HEK293T (cell line): ENCODE results near the gene EFHC1.

Experiments
- CTCF ChIA-PET: fragments of 350-600 bp; formaldehyde crosslinking; extraction: SDS; loops from one replicate; lab custom pipeline; 2021; ENCODE audit warnings: antibody characterized with exemption, inconsistent platforms; lab: Yijun Ruan, JAX
- POLR2A ChIA-PET: fragments of 350-600 bp; formaldehyde crosslinking; extraction: SDS; loops from one replicate; lab custom pipeline; 2020; ENCODE audit warnings: antibody characterized with exemption, inconsistent platforms; lab: Yijun Ruan, JAX
- DNase-seq: peaks from one replicate; pipeline ENCODE4 v3.0.0; 2012; ENCODE audit warnings: mixed read lengths; ENCODE audit errors: extremely low spot score
- ARNT ChIP-seq: fragments of 450-650 bp; IDR thresholded peaks from 2 replicates; pipeline ENCODE4 v1.6.1; 2017; ENCODE audit warnings: mild to moderate bottlenecking
- BHLHE40 ChIP-seq: fragments of 450-650 bp; IDR thresholded peaks from 2 replicates; pipeline ENCODE4 v1.6.1; 2016; ENCODE audit warnings: mild to moderate bottlenecking, moderate library complexity, borderline replicate concordance
- CTBP1 ChIP-seq: fragments of 450-650 bp; IDR thresholded peaks from 2 replicates; pipeline ENCODE4 v1.6.1; 2016; ENCODE audit warnings: borderline replicate concordance
- ELF4 ChIP-seq: fragments of 450-650 bp; IDR thresholded peaks from 2 replicates; pipeline ENCODE4 v1.6.1; 2017; ENCODE audit warnings: antibody characterized with exemption
- FOXA1 ChIP-seq: fragments of 450-650 bp; IDR thresholded peaks from 2 replicates; pipeline ENCODE4 v1.6.1; 2016; ENCODE audit warnings: mild to moderate bottlenecking
- FOXK2 ChIP-seq: fragments of 450-650 bp; IDR thresholded peaks from 2 replicates; pipeline ENCODE4 v1.6.1; 2016; ENCODE audit warnings: mild to moderate bottlenecking
- FOXM1 ChIP-seq: fragments of 450-650 bp; IDR thresholded peaks from 2 replicates; pipeline ENCODE4 v1.6.1; 2017; ENCODE audit warnings: mild to moderate bottlenecking, borderline replicate concordance
- HDGF ChIP-seq: fragments of 450-650 bp; IDR thresholded peaks from 2 replicates; pipeline ENCODE4 v1.6.1; 2017; ENCODE audit warnings: antibody characterized with exemption, borderline replicate concordance
- L3MBTL2 ChIP-seq: fragments of 450-650 bp; conservative IDR thresholded peaks from 2 replicates; pipeline ENCODE4 v1.6.1; 2016; ENCODE audit warnings: mild to moderate bottlenecking
- LEF1 ChIP-seq: fragments of 450-650 bp; IDR thresholded peaks from 2 replicates; pipeline ENCODE4 v1.6.1; 2017; ENCODE audit warnings: mild to moderate bottlenecking, borderline replicate concordance
- NFRKB ChIP-seq: fragments of 450-650 bp; IDR thresholded peaks from 2 replicates; pipeline ENCODE4 v1.6.1; 2016; ENCODE audit warnings: mild to moderate bottlenecking, moderate library complexity
- PKNOX1 ChIP-seq: fragments of 450-650 bp; IDR thresholded peaks from 2 replicates; pipeline ENCODE4 v1.6.1; 2016
- SP1 ChIP-seq: fragments of 450-650 bp; IDR thresholded peaks from 2 replicates; pipeline ENCODE4 v1.6.1; 2017
- SUZ12 ChIP-seq: fragments of 450-650 bp; IDR thresholded peaks from 2 replicates; pipeline ENCODE4 v1.6.1; 2016; ENCODE audit warnings: mild to moderate bottlenecking
- TARDBP ChIP-seq: fragments of 450-650 bp; IDR thresholded peaks from 2 replicates; pipeline ENCODE4 v1.6.1; 2016
- ZNF384 ChIP-seq: fragments of 450-650 bp; IDR thresholded peaks from 2 replicates; pipeline ENCODE4 v1.6.1; 2016

The EFHC1 gene

GRCh38 chr6:52499681-52500236, 79.6 kb downstream of the EFHC1 start:
- ChIA-PET CTCF (interaction anchor here (0.6 to 1.0 kb wide), 4 partner anchors 80 to 336 kb away, joined by 3 to 4 read pairs (median 4); no protein-coding TSS in a partner anchor), POLR2A (interaction anchor here (1.2 to 1.7 kb wide), 3 partner anchors 53 to 79 kb away, joined by 3 to 6 read pairs (median 3); partner anchors contain the start of gene EFHC1)
- no peak for DNase-seq
- TF ChIP-seq BHLHE40 (no peak), PKNOX1 (no peak), SP1 (no peak), LEF1 (no peak)

DNA sequence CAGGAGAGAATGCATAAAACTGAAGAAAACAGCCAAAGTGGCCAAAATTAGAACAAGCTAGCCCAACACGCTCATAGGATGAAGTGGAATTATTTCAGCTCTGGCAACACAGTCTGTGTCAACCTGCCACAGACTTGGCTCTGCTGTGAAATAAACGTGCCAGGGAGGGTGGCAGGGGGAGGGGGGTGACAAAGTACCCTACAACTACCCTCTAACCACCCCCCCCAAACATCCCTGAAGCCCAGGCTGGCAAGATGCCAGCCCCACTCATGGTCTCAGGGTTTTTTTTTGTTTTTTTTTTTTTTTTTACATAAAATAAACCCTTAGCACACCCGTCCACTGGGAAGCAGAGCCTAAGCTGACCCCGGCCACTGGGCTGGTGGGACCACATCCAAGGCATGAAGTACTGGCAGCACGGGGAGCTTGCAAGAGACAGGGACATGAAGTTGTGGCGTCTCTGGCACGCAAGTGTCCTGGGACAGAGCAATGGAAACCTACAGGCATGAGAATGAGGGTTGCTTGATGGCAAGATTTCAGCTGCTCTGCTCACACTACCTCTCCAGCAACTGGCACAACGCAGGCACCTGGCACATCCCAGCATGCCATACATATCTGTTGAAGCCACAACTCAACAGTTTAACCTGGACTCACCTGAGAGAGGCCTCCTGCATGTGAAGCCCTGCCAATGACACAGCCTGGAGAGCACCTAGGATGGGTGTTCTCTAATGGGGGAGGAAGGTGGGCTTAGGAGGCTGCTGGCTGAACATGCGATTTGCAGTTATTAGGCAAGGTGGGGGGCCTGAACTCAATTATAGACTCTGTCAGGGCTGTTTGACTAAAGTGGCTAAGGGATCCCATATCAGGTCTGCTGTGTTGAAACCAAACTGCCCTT, 80.3 kb downstream of the EFHC1 start:
- TF ChIP-seq FOXA1 (no peak), HDGF (no peak), ZNF384 (no peak), TARDBP (no peak), ARNT (no peak), NFRKB (no peak), ELF4 (no peak), L3MBTL2 (no peak), CTBP1 (no peak), BHLHE40 (no peak), LEF1 (no peak), PKNOX1 (no peak), FOXM1 (no peak), FOXK2 (no peak), SUZ12 (no peak)
- POLR2A ChIA-PET = interaction anchor here (1.7 kb wide), 1 partner anchor 79 kb away, joined by 6 read pairs; the partner anchor contains the start of gene EFHC1
- no peak for DNase-seq
- CTCF ChIA-PET = interaction anchor here (0.6 kb wide), 2 partner anchors 81 to 337 kb away, joined by 3 to 4 read pairs; no protein-coding TSS in a partner anchor

DNA sequence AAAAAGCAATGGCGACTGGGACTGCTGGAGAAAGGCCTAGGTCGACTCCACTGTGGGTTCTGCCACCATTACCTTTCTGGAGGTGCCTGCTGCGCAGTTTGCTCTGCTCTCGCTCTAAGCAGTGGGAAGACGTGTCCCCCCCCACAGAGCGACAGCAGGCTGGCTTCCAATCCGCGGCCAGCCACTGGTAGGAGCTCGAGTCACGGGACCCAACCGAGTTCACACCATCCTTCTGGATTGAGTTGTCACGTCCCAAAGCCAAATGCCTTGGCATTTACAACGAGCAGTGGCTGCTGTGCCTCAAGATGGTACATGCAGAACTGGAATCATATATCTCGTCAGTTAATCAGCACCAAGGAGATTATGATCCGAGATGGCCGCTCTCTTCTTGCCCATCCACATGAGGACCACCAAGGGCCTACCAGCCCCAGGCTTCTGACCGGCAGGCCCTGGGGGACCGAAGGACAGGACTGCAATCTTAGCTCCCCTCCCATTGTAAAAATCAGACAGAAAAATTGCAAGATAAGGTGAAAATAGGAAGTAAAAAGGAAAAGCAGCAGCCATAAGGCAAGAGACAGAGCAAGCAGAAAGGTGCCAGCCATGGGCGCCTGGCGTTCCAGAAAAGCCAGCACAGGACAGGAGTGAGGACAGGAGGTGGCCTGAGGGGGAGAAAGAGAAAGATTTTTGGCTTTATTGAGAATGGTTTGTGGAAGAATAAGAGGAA, 82.3 kb downstream of the EFHC1 start:
- no peak for TF ChIP-seq LEF1
- no peak for TF ChIP-seq SP1
- TF ChIP-seq BHLHE40 = no peak
- TF ChIP-seq ELF4 = no peak
- no peak for TF ChIP-seq FOXM1
- no peak for TF ChIP-seq TARDBP
- no peak for TF ChIP-seq FOXK2
- no peak for TF ChIP-seq SUZ12
- no peak for TF ChIP-seq ARNT
- POLR2A ChIA-PET = no interaction called here
- no peak for DNase-seq
- CTCF ChIA-PET = interaction anchor here (0.6 kb wide), 1 partner anchor 76 kb away, joined by 3 read pairs; no protein-coding TSS in a partner anchor

DNA sequence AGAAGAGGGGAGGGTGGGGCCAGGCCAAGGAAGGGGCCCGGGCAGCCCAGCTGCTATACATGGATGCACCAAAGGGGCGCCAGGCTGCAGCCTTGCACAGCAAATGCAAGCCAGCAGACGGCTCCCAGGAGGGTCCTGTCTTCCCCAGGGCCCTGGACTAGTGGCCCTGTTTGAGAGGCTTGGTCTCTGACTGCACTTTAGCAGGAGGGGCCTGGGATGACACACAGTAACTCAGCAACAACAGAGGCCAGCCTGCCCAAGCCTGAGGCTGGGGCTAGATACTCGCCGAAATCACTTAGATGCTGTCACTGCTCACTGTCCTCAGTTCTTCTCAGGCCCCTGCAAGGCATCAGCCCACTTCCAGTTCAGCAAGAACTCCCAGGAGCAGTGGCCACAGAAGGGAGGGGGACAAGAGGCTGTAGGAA, 83.2 kb downstream of the EFHC1 start:
- ChIA-PET POLR2A (no interaction called here), CTCF (no interaction called here)
- no peak for DNase-seq
- TF ChIP-seq TARDBP (no peak), SP1 (no peak), L3MBTL2 (no peak), HDGF (no peak), SUZ12 (no peak), LEF1 (no peak), NFRKB (no peak), FOXA1 (no peak), ARNT (no peak), FOXK2 (no peak), PKNOX1 (no peak), ELF4 (no peak), CTBP1 (no peak), BHLHE40 (no peak), ZNF384 (no peak), FOXM1 (no peak)
